ENCODE measurements around the gene CENPP. TPM values are rescaled to one million over a fixed set of nuclear protein-coding genes. Genes with fewer than 3 reads are reported as not detected.

Gene CENPP
- total RNA-seq, 1 experiment from 2014 or later, result 8.3 TPM

DNA sequence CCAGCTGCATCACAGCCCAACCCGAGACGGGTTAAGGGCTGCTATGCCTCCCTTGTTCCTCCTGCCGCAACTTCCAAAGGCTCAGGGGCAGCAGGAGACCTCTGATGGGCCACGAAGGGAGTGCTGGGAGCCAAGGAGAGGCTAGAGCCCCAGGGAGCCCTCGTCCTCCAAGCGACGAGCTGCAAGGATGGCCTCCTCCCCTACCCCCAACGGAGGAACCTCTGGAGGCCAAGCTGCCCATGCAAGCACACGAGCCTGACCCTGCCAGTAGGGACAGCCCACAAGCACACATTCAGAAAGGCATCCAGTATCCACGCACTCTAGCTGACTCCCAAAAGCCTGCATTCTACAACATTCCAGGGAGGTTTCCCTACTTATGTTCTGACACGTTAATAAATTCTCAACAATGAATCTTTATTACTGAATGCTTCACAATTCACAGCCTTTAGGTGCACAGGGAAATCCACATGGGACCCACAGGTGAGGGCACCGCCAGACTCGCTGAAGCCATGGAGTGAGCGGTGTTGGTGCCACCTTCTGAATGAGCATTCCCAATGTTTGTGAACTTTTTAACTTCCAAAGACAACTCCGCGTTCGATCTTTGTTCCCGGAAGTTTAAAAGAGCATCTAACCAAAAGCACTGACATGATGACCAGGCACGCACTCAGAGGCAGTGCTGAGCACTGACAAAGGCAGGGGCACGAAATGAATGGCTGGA lies 315.5 kb downstream of the CENPP start:
- Histone ChIP-seq H3F3A (ENCODE audit: low read length, unreplicated experiment) (no peaks in the 10 kb centered on the region), H3K4me1 (ENCODE audit: insufficient read depth, low read length) (no peaks in the 10 kb centered on the region), H4K20me1 (ENCODE audit: low read length) (no peaks in the 10 kb centered on the region), H3K9ac (ENCODE audit: low read length) (no peak overlapping the region), H3K27me3 (ENCODE audit: low read length) (no peaks in the 10 kb centered on the region), H2AFZ (ENCODE audit: low read length) (no peak overlapping the region), H3K4me3 (ENCODE audit: low read length) (no peak overlapping the region), H3K27ac (ENCODE audit: low read length) (no peak overlapping the region), H3K9me3 (ENCODE audit: low read length) (no peaks in the 10 kb centered on the region), H3K4me2 (ENCODE audit: low read length) (no peak overlapping the region), H3K9me2 (replicated peaks; ENCODE audit: low read length) (no peaks in the 10 kb centered on the region), H3K36me3 (ENCODE audit: low read depth, low read length) (peaks cover 12% of the 10 kb centered on the region), H3K79me2 (ENCODE audit: low read length) (no peaks in the 10 kb centered on the region)
- CTCF ChIA-PET, result no interaction called here
- POLR2A ChIA-PET (ENCODE audit: unreplicated experiment), result no interaction called here
- ATAC-seq, result no peak
- intact Hi-C loops (cut with micrococcal nuclease), result no loop called here
- BruUV-seq (replicated peaks), result no TSS peak
- TF ChIP-seq EZH2 (IDR thresholded peaks at IDR 0.05; ENCODE audit: low read length, unreplicated experiment) (no peak), EZH2phosphoT487 (IDR thresholded peaks at IDR 0.05; ENCODE audit: borderline replicate concordance, low read length) (no peak)
- TF ChIP-seq, protein P1, sequence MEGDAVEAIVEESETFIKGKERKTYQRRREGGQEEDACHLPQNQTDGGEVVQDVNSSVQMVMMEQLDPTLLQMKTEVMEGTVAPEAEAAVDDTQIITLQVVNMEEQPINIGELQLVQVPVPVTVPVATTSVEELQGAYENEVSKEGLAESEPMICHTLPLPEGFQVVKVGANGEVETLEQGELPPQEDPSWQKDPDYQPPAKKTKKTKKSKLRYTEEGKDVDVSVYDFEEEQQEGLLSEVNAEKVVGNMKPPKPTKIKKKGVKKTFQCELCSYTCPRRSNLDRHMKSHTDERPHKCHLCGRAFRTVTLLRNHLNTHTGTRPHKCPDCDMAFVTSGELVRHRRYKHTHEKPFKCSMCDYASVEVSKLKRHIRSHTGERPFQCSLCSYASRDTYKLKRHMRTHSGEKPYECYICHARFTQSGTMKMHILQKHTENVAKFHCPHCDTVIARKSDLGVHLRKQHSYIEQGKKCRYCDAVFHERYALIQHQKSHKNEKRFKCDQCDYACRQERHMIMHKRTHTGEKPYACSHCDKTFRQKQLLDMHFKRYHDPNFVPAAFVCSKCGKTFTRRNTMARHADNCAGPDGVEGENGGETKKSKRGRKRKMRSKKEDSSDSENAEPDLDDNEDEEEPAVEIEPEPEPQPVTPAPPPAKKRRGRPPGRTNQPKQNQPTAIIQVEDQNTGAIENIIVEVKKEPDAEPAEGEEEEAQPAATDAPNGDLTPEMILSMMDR (conservative IDR thresholded peaks at IDR 0.05; ENCODE audit: low read depth, low read length), result no peak
- DNase-seq, result no peak

DNA sequence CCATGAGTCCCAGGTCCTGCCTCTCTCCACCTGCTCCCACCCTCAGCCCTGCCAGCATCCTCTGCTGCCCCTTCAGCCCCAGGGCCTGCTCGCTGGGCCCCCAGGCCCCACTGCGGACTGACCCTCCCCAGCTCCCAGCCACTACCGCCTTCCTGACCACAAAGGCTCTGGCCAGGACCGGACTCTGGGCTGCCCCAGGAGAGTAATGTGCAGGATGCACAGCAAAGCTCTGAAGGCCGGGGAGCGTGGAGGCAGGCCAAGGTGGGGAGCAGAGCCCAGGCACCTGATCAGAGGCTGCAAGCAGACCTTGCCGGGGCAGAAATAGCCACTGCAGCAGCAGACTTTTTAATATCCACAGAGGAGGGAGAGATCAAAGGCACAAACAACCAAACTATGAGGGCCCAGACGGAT lies 316.3 kb downstream of the CENPP start:
- Histone ChIP-seq H3K79me2 (ENCODE audit: low read length) (no peaks in the 10 kb centered on the region), H3K4me1 (ENCODE audit: insufficient read depth, low read length) (no peaks in the 10 kb centered on the region), H3K27ac (ENCODE audit: low read length) (no peak overlapping the region), H3K27me3 (ENCODE audit: low read length) (no peaks in the 10 kb centered on the region), H2AFZ (ENCODE audit: low read length) (no peak overlapping the region), H4K20me1 (ENCODE audit: low read length) (no peaks in the 10 kb centered on the region), H3K4me2 (ENCODE audit: low read length) (no peak overlapping the region), H3K9me2 (replicated peaks; ENCODE audit: low read length) (no peaks in the 10 kb centered on the region), H3K4me3 (ENCODE audit: low read length) (no peak overlapping the region), H3K9me3 (ENCODE audit: low read length) (no peaks in the 10 kb centered on the region), H3F3A (ENCODE audit: low read length, unreplicated experiment) (no peaks in the 10 kb centered on the region), H3K9ac (ENCODE audit: low read length) (no peak overlapping the region), H3K36me3 (ENCODE audit: low read depth, low read length) (peaks cover 12% of the 10 kb centered on the region)
- DNase-seq (no peak), ATAC-seq (no peak)
- intact Hi-C loops (cut with micrococcal nuclease), result no loop called here
- CTCF ChIA-PET, result no interaction called here
- POLR2A ChIA-PET (ENCODE audit: unreplicated experiment), result no interaction called here
- TF ChIP-seq EZH2 (IDR thresholded peaks at IDR 0.05; ENCODE audit: low read length, unreplicated experiment), result no peak
- TF ChIP-seq, protein P1 (conservative IDR thresholded peaks at IDR 0.05; ENCODE audit: low read depth, low read length), result no peak
- TF ChIP-seq EZH2phosphoT487 (IDR thresholded peaks at IDR 0.05; ENCODE audit: borderline replicate concordance, low read length), result no peak
- no TSS peak for BruUV-seq (replicated peaks)

DNA sequence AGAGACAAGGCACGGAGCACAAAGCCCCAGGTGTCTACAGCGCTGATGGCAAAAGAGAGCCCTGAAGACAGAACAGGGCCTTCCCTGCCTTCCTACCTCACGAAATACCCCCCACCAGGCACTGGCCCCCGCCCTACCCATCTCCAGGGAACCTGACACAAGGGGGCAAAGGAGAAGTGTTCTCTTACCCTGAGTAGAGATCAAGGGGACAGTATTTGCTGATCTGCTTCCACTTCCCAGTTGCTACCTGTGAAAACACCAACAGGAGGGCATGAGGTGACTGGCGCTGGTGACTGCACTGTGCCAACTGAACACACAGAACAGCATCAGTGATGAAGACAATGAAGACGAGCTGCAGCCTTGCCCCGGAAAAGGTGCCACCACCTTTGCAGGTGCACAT lies 316.8 kb downstream of the CENPP start:
- Histone ChIP-seq H3K4me2 (ENCODE audit: low read length) (no peak overlapping the region), H2AFZ (ENCODE audit: low read length) (no peak overlapping the region), H3K4me3 (ENCODE audit: low read length) (no peak overlapping the region), H3K9me2 (replicated peaks; ENCODE audit: low read length) (no peaks in the 10 kb centered on the region), H3K27ac (ENCODE audit: low read length) (no peak overlapping the region), H3K9me3 (ENCODE audit: low read length) (no peaks in the 10 kb centered on the region), H3K36me3 (ENCODE audit: low read depth, low read length) (peaks cover 11% of the 10 kb centered on the region), H3K27me3 (ENCODE audit: low read length) (no peaks in the 10 kb centered on the region), H3F3A (ENCODE audit: low read length, unreplicated experiment) (no peaks in the 10 kb centered on the region), H3K4me1 (ENCODE audit: insufficient read depth, low read length) (no peaks in the 10 kb centered on the region), H3K9ac (ENCODE audit: low read length) (no peak overlapping the region), H4K20me1 (ENCODE audit: low read length) (no peaks in the 10 kb centered on the region), H3K79me2 (ENCODE audit: low read length) (no peaks in the 10 kb centered on the region)
- no TSS peak for BruUV-seq (replicated peaks)
- POLR2A ChIA-PET (ENCODE audit: unreplicated experiment), result no interaction called here
- DNase-seq (no peak), ATAC-seq (no peak)
- CTCF ChIA-PET, result no interaction called here
- intact Hi-C loops (cut with micrococcal nuclease), result no loop called here
- no peak for TF ChIP-seq EZH2 (IDR thresholded peaks at IDR 0.05; ENCODE audit: low read length, unreplicated experiment)
- no peak for TF ChIP-seq EZH2phosphoT487 (IDR thresholded peaks at IDR 0.05; ENCODE audit: borderline replicate concordance, low read length)
- TF ChIP-seq, protein P1 (conservative IDR thresholded peaks at IDR 0.05; ENCODE audit: low read depth, low read length), result no peak

All from PC-3 (cell line).